GM21723 (cell line): ENCODE measurements around the gene CNTRL.

Experiments used
- ATAC-seq: cut with Tn5 transposase; IDR thresholded peaks from one replicate; pipeline ENCODE4 v1.9.1; 2021; ENCODE audit warnings: mild to moderate bottlenecking, moderate library complexity; ENCODE audit not compliant: unreplicated experiment

CNTRL gene

GRCh38 chr9:121199921-121200320, 125.2 kb downstream of the CNTRL start:
- ATAC-seq = no peak

GRCh38 chr9:121200356-121200755, 125.6 kb downstream of the CNTRL start:
- ATAC-seq = no peak

GRCh38 chr9:121201045-121201737, 126.4 kb downstream of the CNTRL start:
- ATAC-seq = peak; percentile 27

GRCh38 chr9:121201738-121202533, 127.2 kb downstream of the CNTRL start, which contains the start of gene RAB14:
RAB14 (minus strand) TSS chr9:121201869; CDS start chr9:121193412, 8,457 bp downstream.
- ATAC-seq = peak; percentile 86

GRCh38 chr9:121204121-121204520, 129.4 kb downstream of the CNTRL start:
- ATAC-seq = no peak

- no peak for ATAC-seq
These were observed 129.9 kb downstream of the CNTRL start for GRCh38 chr9:121204611-121205010.

- peak; percentile 36 for ATAC-seq
These were observed 132.0 kb downstream of the CNTRL start for GRCh38 chr9:121206516-121207370.

- ATAC-seq = peak; percentile 78
These were observed 132.7 kb downstream of the CNTRL start for GRCh38 chr9:121207371-121207940.

- ATAC-seq = no peak
These were observed 135.8 kb downstream of the CNTRL start for GRCh38 chr9:121210536-121210935.

- peak; percentile 64 for ATAC-seq
These were observed 138.5 kb downstream of the CNTRL start for GRCh38 chr9:121213136-121213806.

- ATAC-seq = no peak
These were observed 139.2 kb downstream of the CNTRL start for GRCh38 chr9:121214005-121214404.

- ATAC-seq = no peak
These were observed 141.6 kb downstream of the CNTRL start for GRCh38 chr9:121216271-121216805.

GRCh38 chr9:121217609-121218292, 143.0 kb downstream of the CNTRL start:
- ATAC-seq = peak; percentile 67

GRCh38 chr9:121218357-121219027, 143.7 kb downstream of the CNTRL start:
- ATAC-seq = no peak

- ATAC-seq = no peak
These were observed 144.8 kb downstream of the CNTRL start for GRCh38 chr9:121219530-121219929.

- ATAC-seq = no peak
These were observed 146.4 kb downstream of the CNTRL start for GRCh38 chr9:121220996-121221663.

GRCh38 chr9:121221664-121222055, 146.9 kb downstream of the CNTRL start:
- no peak for ATAC-seq

GRCh38 chr9:121222524-121223171, 147.9 kb downstream of the CNTRL start:
- ATAC-seq = no peak
